PC-9 (cell line): ENCODE results near the gene SOCS1. TPM values are rescaled to one million over a fixed set of nuclear protein-coding genes. Genes with fewer than 3 reads are reported as not detected.
"Not testable (repeated sequence)": the region's sequence is repeated elsewhere in the genome, so short reads cannot be mapped to it uniquely, and the experiment has no call there.

Experiments used
- BruUV-seq: library from RNA; stranded (reverse); fragments of 400-500 nt; replicated peaks from 2 replicates; lab custom pipeline; 2021; lab: Mats Ljungman, UMichigan
- CTCF ChIA-PET: fragments of 300-600 bp; sonication (Branson Sonifier 250); formaldehyde crosslinking; loops from one replicate; lab custom pipeline; 2022; ENCODE audit warnings: antibody characterized with exemption; lab: Charles Lee
- POLR2A ChIA-PET: fragments of 300-600 bp; sonication (Branson Sonifier 250); formaldehyde crosslinking; loops from one replicate; lab custom pipeline; 2022; ENCODE audit warnings: antibody characterized with exemption; ENCODE audit not compliant: unreplicated experiment; lab: Charles Lee
- DNase-seq, 2 experiments: peaks; one replicate each; pipeline versions ENCODE4 v3.0.0 to v3.0.0-alpha.2; 2015 to 2022; ENCODE audit warnings: mixed read lengths in 1 of 2
- H2AFZ ChIP-seq: fragments of 200-600 bp; sonication (generic); 2 replicates; pipeline ENCODE4 v1.8.1; 2017; ENCODE audit warnings: antibody characterized with exemption
- H3F3A ChIP-seq: fragments of 200-600 bp; sonication (generic); 2 replicates; pipeline ENCODE4 v1.8.1; 2017; ENCODE audit warnings: antibody characterized with exemption, mild to moderate bottlenecking, low read depth; ENCODE audit not compliant: insufficient read depth
- H3K27ac ChIP-seq: fragments of 200-600 bp; sonication (generic); 2 replicates; pipeline ENCODE4 v1.6.1; 2016; ENCODE audit warnings: mixed run types
- H3K27me3 ChIP-seq: fragments of 200-600 bp; sonication (generic); 2 replicates; pipeline ENCODE4 v1.6.1; 2016; ENCODE audit warnings: low read depth, mixed run types; ENCODE audit not compliant: insufficient read depth
- H3K36me3 ChIP-seq: fragments of 200-600 bp; sonication (generic); 2 replicates; pipeline ENCODE4 v1.6.1; 2016; ENCODE audit warnings: low read depth, mixed run types
- H3K4me1 ChIP-seq: fragments of 200-600 bp; sonication (generic); replicated peaks from 2 replicates; pipeline ENCODE4 v1.6.1; 2016; ENCODE audit warnings: mixed run types; ENCODE audit not compliant: insufficient read depth
- H3K4me2 ChIP-seq: fragments of 200-600 bp; sonication (generic); 2 replicates; pipeline ENCODE4 v1.6.1; 2017; ENCODE audit warnings: mixed run types
- H3K4me3 ChIP-seq: fragments of 200-600 bp; sonication (generic); 2 replicates; pipeline ENCODE4 v1.6.1; 2016; ENCODE audit warnings: mixed run types
- H3K79me2 ChIP-seq: fragments of 200-600 bp; sonication (generic); 2 replicates; pipeline ENCODE4 v1.6.1; 2017; ENCODE audit warnings: low read depth, mixed run types
- H3K9me2 ChIP-seq: fragments of 200-600 bp; sonication (generic); 2 replicates; pipeline ENCODE4 v1.8.1; 2017; ENCODE audit warnings: mild to moderate bottlenecking; ENCODE audit not compliant: insufficient read depth
- H3K9me3 ChIP-seq: fragments of 200-600 bp; sonication (generic); 2 replicates; pipeline ENCODE4 v1.8.1; 2016; ENCODE audit warnings: low read depth; ENCODE audit not compliant: insufficient read depth
- H4K20me1 ChIP-seq: fragments of 200-600 bp; sonication (generic); 2 replicates; pipeline ENCODE4 v1.8.1; 2017; ENCODE audit not compliant: insufficient read depth
- EZH2 ChIP-seq: fragments of 200-600 bp; sonication (generic); IDR thresholded peaks from 2 replicates; pipeline ENCODE4 v1.8.0; 2017; ENCODE audit warnings: antibody characterized with exemption, low read depth
- intact Hi-C: fragments of 100-400 bp; cut with micrococcal nuclease; formaldehyde crosslinking; loops from one replicate; pipeline ENCODE4 v1.10.0; 2022; ENCODE audit not compliant: unreplicated experiment
- total RNA-seq: library from RNA; stranded (reverse); gene quantifications from 2 replicates; pipeline ENCODE4 v1.2.3, GENCODE V29; 2021
- TF ChIP-seq, protein P1 (sequence below): fragments of 200-600 bp; sonication (generic); conservative IDR thresholded peaks from 2 replicates; pipeline ENCODE4 v1.6.1; 2017; ENCODE audit warnings: mixed run types, antibody characterized with exemption, mild to moderate bottlenecking, moderate library complexity

The SOCS1 gene
- total RNA-seq, 1 experiment from 2014 or later, result 4.6 TPM

DNA sequence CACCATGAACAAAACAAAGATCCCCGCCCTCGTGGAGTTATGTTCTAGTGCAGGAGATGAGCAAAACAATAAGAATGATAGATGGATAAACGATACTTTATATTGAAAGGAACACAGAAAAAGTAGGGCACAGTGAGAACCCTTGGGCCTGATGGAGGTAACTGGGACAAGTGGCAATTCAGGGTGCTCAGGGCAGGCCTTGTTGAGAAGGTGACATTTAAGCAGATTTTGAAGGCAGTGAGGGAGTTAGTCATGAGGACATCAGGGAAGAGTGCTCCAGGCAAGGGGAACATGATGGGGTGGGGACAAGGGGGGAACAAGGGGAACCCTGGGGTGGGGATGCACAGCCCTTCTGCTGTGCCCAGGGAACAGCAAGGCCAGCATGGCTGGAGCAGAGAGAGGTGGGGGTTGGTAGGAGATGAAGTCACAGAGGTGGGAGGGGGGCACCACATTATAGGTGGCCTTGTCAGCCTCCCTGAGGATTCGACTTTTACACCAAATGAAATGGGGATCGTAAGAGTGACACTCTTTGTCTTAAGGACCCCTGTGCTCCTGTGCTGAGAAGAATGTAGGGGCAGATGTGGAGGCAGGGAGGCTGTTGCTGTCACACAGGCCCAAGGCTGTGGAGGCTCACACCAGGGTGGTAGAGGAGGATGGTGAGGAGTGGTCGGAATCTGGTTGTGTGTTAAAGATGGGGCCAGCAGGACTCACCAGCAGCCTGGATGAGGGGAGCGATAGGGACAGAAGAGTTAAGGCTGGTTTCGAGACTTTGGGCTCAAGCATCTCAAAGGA lies 34.3 kb upstream of the SOCS1 start:
- Histone ChIP-seq H3K36me3 (no peaks in the 10 kb centered on the region), H2AFZ (no peak overlapping the region), H3K27me3 (no peaks in the 10 kb centered on the region), H3K27ac (no peak overlapping the region), H3K79me2 (no peaks in the 10 kb centered on the region), H3K4me1 (no peaks in the 10 kb centered on the region), H3K9me2 (no peaks in the 10 kb centered on the region), H4K20me1 (no peaks in the 10 kb centered on the region), H3F3A (no peaks in the 10 kb centered on the region), H3K4me2 (no peak overlapping the region), H3K9me3 (no peaks in the 10 kb centered on the region), H3K4me3 (no peak overlapping the region)
- TF ChIP-seq EZH2, result no peak
- TF ChIP-seq, protein P1, sequence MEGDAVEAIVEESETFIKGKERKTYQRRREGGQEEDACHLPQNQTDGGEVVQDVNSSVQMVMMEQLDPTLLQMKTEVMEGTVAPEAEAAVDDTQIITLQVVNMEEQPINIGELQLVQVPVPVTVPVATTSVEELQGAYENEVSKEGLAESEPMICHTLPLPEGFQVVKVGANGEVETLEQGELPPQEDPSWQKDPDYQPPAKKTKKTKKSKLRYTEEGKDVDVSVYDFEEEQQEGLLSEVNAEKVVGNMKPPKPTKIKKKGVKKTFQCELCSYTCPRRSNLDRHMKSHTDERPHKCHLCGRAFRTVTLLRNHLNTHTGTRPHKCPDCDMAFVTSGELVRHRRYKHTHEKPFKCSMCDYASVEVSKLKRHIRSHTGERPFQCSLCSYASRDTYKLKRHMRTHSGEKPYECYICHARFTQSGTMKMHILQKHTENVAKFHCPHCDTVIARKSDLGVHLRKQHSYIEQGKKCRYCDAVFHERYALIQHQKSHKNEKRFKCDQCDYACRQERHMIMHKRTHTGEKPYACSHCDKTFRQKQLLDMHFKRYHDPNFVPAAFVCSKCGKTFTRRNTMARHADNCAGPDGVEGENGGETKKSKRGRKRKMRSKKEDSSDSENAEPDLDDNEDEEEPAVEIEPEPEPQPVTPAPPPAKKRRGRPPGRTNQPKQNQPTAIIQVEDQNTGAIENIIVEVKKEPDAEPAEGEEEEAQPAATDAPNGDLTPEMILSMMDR, result no peak
- no peak for DNase-seq
- CTCF ChIA-PET, result no interaction called here
- POLR2A ChIA-PET, result no interaction called here
- BruUV-seq, result no TSS peak
- intact Hi-C loops, result no loop called here

DNA sequence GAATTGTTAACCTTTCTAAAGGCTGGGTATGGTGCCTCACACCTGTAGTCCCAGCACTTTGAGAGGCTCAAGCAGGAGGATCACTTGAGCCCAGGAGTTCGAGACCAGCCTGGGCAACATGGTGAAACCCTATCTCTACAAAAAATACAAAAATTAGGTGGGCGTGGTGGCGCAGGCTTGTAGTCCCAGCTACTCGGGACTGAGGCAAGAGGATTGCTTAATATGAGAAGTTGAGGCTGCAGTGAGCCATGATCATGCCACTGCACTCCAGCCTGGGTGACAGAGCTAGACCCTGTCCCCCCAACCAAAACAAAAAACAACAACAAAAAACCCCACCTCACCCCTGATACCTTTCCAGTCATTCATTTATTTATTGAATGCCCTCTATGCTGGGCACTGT lies 33.7 kb upstream of the SOCS1 start:
- H3K27ac ChIP-seq, H3K4me1 ChIP-seq, DNase-seq, H3K9me3 ChIP-seq, H3K27me3 ChIP-seq, H2AFZ ChIP-seq, H4K20me1 ChIP-seq, BruUV-seq, CTCF ChIA-PET, H3K4me2 ChIP-seq, H3K36me3 ChIP-seq, H3F3A ChIP-seq, intact Hi-C loops, H3K4me3 ChIP-seq, POLR2A ChIA-PET, H3K9me2 ChIP-seq, H3K79me2 ChIP-seq: not testable (repeated sequence)

DNA sequence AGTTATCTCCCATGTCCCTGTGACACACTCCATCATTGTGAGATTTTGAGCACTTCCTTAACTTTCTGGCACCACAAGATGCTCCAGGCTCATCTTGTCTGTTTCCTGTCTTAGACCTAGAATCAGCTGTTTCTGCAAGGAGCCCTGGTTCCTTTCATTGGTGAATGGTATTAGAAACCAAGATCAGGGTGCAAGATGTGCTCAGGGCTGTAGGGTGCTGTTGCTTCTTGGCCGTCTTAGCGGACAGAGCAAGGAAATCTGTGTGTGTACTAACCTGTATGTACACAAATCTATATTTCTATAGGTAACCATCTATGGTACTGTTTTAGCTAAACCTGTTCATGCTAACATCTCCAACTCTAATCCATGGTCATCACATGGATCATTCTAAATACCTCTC lies 33.2 kb upstream of the SOCS1 start:
- Histone ChIP-seq H3K36me3 (no peaks in the 10 kb centered on the region), H3K4me2 (no peak overlapping the region), H3K27ac (no peak overlapping the region), H3K9me2 (no peaks in the 10 kb centered on the region), H4K20me1 (no peaks in the 10 kb centered on the region), H3K4me3 (no peak overlapping the region), H3K27me3 (no peaks in the 10 kb centered on the region), H3F3A (no peaks in the 10 kb centered on the region), H3K4me1 (no peaks in the 10 kb centered on the region), H3K9me3 (no peaks in the 10 kb centered on the region), H2AFZ (no peak overlapping the region), H3K79me2 (no peaks in the 10 kb centered on the region)
- TF ChIP-seq, protein P1, result no peak
- no peak for TF ChIP-seq EZH2
- ChIA-PET CTCF (no interaction called here), POLR2A (no interaction called here)
- BruUV-seq, result no TSS peak
- intact Hi-C loops, result no loop called here
- DNase-seq, result no peak

DNA sequence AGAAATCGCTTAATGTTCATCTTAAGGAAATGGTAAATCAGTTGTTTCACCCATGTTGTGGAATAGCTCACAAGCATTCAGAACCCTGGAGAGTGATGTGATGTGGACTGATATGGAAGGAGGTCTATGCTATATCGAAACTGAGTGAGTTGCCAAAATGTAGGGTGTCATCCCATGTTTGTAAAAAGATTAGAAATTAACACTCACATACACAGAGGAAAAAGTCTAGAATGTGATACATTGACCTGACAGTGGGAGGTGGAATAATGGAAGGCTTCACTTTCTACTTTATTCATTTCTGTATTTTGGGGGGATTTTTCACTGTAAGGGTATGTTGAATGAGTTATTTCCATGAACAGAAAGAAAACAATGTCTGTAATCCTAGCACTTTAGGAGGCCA lies 29.8 kb upstream of the SOCS1 start:
- POLR2A ChIA-PET, result no interaction called here

More for the DNA sequence above, 29.8 kb upstream of the SOCS1 start:
- Histone ChIP-seq H3K27me3 (no peaks in the 10 kb centered on the region), H3K4me3 (no peak overlapping the region), H3K9me3 (no peaks in the 10 kb centered on the region), H3K79me2 (no peaks in the 10 kb centered on the region), H4K20me1 (no peaks in the 10 kb centered on the region), H2AFZ (no peak overlapping the region), H3K4me2 (no peak overlapping the region), H3K36me3 (no peaks in the 10 kb centered on the region), H3F3A (no peaks in the 10 kb centered on the region), H3K9me2 (no peaks in the 10 kb centered on the region), H3K27ac (no peak overlapping the region), H3K4me1 (no peaks in the 10 kb centered on the region)
- no peak for TF ChIP-seq EZH2
- TF ChIP-seq, protein P1, result no peak
- CTCF ChIA-PET, result no interaction called here
- BruUV-seq, result no TSS peak
- intact Hi-C loops, result no loop called here
- no peak for DNase-seq
